DOHH2 (cell line): ENCODE data around the gene ADCK1.

Source experiments
- H3F3A ChIP-seq: fragments of 200-600 bp; sonication (generic), shearing (Covaris generic); 2 replicates; pipeline ENCODE4 v1.6.0; 2016; ENCODE audit warnings: antibody characterized with exemption, mild to moderate bottlenecking; ENCODE audit not compliant: control insufficient read depth, insufficient read depth
- H3K27ac ChIP-seq: fragments of 200-600 bp; sonication (generic); 2 replicates; pipeline ENCODE4 v1.5.1; 2014; ENCODE audit warnings: low read depth, mild to moderate bottlenecking, low read length, moderate library complexity
- H3K27me3 ChIP-seq: fragments of 200-600 bp; sonication (generic); 2 replicates; pipeline ENCODE4 v1.6.1; 2014; ENCODE audit warnings: mild to moderate bottlenecking, low read length, mixed read lengths; ENCODE audit not compliant: control insufficient read depth
- H3K36me3 ChIP-seq: fragments of 200-600 bp; sonication (generic); 2 replicates; pipeline ENCODE4 v1.6.1; 2014; ENCODE audit warnings: mild to moderate bottlenecking, low read length, moderate library complexity, mixed read lengths; ENCODE audit not compliant: control insufficient read depth
- H3K4me1 ChIP-seq: fragments of 200-600 bp; sonication (generic); 2 replicates; pipeline ENCODE4 v1.6.1; 2014; ENCODE audit warnings: mild to moderate bottlenecking, low read length, mixed read lengths; ENCODE audit not compliant: control insufficient read depth
- H3K4me2 ChIP-seq: fragments of 200-600 bp; sonication (generic); 2 replicates; pipeline ENCODE4 v1.6.0; 2014; ENCODE audit warnings: mild to moderate bottlenecking, low read length, moderate library complexity
- H3K4me3 ChIP-seq: fragments of 200-600 bp; sonication (generic); 2 replicates; pipeline ENCODE4 v1.5.1; 2014; ENCODE audit warnings: mild to moderate bottlenecking, low read length, mixed read lengths
- H3K79me2 ChIP-seq: fragments of 200-600 bp; sonication (generic); 2 replicates; pipeline ENCODE4 v1.6.1; 2014; ENCODE audit warnings: mild to moderate bottlenecking, low read length, mixed read lengths; ENCODE audit not compliant: control insufficient read depth
- H3K9me2 ChIP-seq: fragments of 200-600 bp; sonication (generic); replicated peaks from 2 replicates; pipeline ENCODE4 v1.6.1; 2014; ENCODE audit warnings: mild to moderate bottlenecking, low read length, mixed read lengths; ENCODE audit not compliant: control insufficient read depth
- H3K9me3 ChIP-seq: fragments of 200-600 bp; sonication (generic); 2 replicates; pipeline ENCODE4 v1.6.1; 2014; ENCODE audit warnings: antibody characterized with exemption, low read length, mixed read lengths; ENCODE audit not compliant: control insufficient read depth, insufficient read depth
- H4K20me1 ChIP-seq: fragments of 200-600 bp; sonication (generic); 2 replicates; pipeline ENCODE4 v1.6.0; 2014; ENCODE audit warnings: low read depth, mild to moderate bottlenecking, antibody characterized with exemption, low read length, moderate library complexity; ENCODE audit not compliant: control insufficient read depth, insufficient read depth
- EZH2phosphoT487 ChIP-seq: fragments of 200-600 bp; sonication (generic); IDR thresholded peaks from 2 replicates; pipeline ENCODE4 v1.6.1; 2017; ENCODE audit warnings: borderline replicate concordance, mild to moderate bottlenecking, antibody characterized with exemption, low read length, moderate library complexity, mixed read lengths
- TF ChIP-seq, protein P1 (sequence below): fragments of 200-600 bp; sonication (generic); IDR thresholded peaks from one replicate; pipeline ENCODE4 v1.5.1; 2014; ENCODE audit warnings: antibody characterized with exemption, mild to moderate bottlenecking, low read depth, low read length; ENCODE audit not compliant: poor library complexity, severe bottlenecking

The ADCK1 gene

DNA sequence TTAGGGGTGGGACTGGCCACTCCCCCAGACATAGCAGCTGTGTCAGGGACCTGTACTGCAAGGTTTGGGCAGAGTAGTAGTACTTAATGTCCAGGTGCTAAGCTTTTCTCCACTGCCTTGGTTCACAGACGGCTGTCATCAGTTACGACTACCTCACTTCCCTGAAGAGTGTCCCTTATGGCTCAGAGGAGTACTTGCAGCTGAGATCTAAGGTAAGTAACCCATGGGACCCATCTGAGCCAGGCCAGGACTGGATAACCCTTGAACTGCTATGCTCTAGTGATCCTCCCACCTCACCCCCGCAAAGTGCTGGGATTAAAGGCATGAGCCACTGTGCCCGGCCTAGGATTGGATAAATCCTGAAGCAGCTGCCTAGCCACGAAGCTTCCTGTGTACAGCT lies 22.4 kb downstream of the ADCK1 start:
- no peaks in the 10 kb centered on the region for H3K79me2 ChIP-seq
- no peak overlapping the region for H3K27ac ChIP-seq
- H4K20me1 ChIP-seq: no peaks in the 10 kb centered on the region
- no peaks in the 10 kb centered on the region for H3K9me3 ChIP-seq
- H3K9me2 ChIP-seq: no peaks in the 10 kb centered on the region
- no peaks in the 10 kb centered on the region for H3K27me3 ChIP-seq
- TF ChIP-seq, protein P1, sequence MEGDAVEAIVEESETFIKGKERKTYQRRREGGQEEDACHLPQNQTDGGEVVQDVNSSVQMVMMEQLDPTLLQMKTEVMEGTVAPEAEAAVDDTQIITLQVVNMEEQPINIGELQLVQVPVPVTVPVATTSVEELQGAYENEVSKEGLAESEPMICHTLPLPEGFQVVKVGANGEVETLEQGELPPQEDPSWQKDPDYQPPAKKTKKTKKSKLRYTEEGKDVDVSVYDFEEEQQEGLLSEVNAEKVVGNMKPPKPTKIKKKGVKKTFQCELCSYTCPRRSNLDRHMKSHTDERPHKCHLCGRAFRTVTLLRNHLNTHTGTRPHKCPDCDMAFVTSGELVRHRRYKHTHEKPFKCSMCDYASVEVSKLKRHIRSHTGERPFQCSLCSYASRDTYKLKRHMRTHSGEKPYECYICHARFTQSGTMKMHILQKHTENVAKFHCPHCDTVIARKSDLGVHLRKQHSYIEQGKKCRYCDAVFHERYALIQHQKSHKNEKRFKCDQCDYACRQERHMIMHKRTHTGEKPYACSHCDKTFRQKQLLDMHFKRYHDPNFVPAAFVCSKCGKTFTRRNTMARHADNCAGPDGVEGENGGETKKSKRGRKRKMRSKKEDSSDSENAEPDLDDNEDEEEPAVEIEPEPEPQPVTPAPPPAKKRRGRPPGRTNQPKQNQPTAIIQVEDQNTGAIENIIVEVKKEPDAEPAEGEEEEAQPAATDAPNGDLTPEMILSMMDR: no peak
- TF ChIP-seq EZH2phosphoT487: no peak
- H3F3A ChIP-seq: no peaks in the 10 kb centered on the region
- H3K36me3 ChIP-seq: no peaks in the 10 kb centered on the region
- H3K4me2 ChIP-seq: no peak overlapping the region
- H3K4me1 ChIP-seq: no peaks in the 10 kb centered on the region
- no peak overlapping the region for H3K4me3 ChIP-seq

DNA sequence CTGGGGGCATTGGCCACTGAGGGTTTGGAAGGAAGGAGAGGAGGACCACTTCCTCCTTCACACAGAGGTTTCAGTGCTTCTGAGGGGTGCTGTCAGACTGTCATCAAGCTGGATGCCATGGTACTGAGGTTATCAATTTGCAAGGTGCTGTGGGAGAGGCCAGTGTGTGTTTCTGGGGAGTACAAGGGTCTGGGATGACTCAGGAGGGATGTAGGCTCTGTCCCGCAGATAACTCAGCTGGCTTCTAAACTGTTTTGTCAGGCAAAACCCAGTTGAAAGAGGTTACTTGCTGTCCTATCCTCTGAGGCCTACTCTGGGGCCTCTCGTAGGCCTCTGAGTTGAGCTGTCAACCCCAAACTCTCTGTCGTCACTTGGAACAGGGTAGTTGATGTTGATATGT lies 22.8 kb downstream of the ADCK1 start:
- Histone ChIP-seq H3K79me2 (no peaks in the 10 kb centered on the region), H4K20me1 (no peaks in the 10 kb centered on the region), H3K4me3 (no peak overlapping the region), H3K4me1 (no peaks in the 10 kb centered on the region), H3K4me2 (no peak overlapping the region), H3K9me2 (no peaks in the 10 kb centered on the region), H3F3A (no peaks in the 10 kb centered on the region), H3K9me3 (no peaks in the 10 kb centered on the region), H3K36me3 (no peaks in the 10 kb centered on the region), H3K27ac (no peak overlapping the region), H3K27me3 (no peaks in the 10 kb centered on the region)
- TF ChIP-seq, protein P1: no peak
- TF ChIP-seq EZH2phosphoT487: no peak

DNA sequence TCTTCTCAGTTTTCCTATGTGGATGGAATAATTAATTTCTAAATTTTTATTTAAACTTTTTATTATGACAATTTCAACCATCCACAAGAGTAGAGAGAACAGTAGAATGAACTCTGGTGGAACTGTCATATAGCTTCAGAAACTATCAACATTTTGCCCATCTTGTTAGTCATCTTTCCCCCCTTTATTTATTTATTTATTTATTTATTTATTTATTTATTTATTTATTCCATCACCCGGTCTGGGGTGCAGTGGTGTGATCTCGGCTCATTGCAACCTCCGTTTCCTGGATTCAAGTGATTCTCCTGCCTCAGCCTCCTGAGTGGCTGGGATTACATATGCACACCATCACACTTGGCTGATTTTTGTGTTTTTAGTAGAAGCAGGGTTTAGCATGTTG lies 23.5 kb downstream of the ADCK1 start:
- H3K27me3 ChIP-seq: no peaks in the 10 kb centered on the region
- no peak overlapping the region for H3K4me3 ChIP-seq
- no peak overlapping the region for H3K4me2 ChIP-seq
- H3F3A ChIP-seq: no peaks in the 10 kb centered on the region
- TF ChIP-seq EZH2phosphoT487: no peak
- TF ChIP-seq, protein P1: no peak
- no peaks in the 10 kb centered on the region for H4K20me1 ChIP-seq
- H3K79me2 ChIP-seq: no peaks in the 10 kb centered on the region
- H3K27ac ChIP-seq: no peak overlapping the region
- no peaks in the 10 kb centered on the region for H3K9me2 ChIP-seq
- H3K36me3 ChIP-seq: no peaks in the 10 kb centered on the region
- H3K9me3 ChIP-seq: no peaks in the 10 kb centered on the region
- no peaks in the 10 kb centered on the region for H3K4me1 ChIP-seq
